ENCODE measurements around the gene C5orf52. TPM values are rescaled to one million over a fixed set of nuclear protein-coding genes. Genes with fewer than 3 reads are reported as not detected.

C5orf52 gene
- polyA plus RNA-seq, 2 of the 4 experiments (the other 2 are of a cell fraction): not detected

DNA sequence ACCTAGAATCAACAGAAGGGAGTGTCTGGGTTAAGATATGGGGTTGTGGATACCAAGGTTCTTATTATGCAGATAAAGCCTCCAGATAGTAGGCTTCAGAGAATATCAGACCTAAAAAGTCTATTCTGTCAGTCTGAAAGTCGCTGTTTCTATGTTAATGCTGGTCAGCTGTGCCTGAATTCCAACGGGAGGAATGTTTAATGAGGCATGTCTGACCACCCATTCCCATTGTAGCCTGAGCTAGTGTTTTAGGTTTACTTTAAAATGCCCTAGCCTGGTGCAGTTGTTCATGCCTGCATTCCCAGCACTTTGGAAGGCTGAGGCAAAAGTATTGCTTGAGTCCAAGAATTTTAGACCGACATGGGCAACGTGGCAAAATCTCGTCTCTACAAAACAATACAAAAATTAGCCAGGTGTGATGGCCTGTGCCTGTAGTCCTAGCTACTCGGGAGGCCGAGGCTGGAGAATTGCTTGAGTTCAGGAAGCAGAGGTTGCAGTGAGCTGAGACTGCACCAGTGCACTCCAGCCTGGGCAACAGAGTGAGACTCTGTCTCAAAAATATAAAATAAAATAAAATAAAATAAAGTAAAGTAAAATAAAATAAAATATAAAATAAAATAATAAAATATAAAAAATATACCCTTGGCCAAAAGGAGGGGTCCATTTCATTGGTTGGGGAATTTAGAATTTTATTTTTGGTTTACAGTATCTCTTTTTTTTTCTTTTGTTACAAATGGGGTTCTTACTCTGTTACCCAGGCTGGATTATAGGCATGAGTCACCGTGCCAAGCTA is 11.3 kb upstream of the C5orf52 start:
- FAIRE-seq (no peak), ATAC-seq (no peak), DNase-seq (ENCODE audit: low read depth in 1 of 2, low spot score in 1 of 2) (no peak)
- H3K4me3 ChIP-seq: no peak overlapping the region
- ChIA-PET CTCF (interaction anchor here (1.6 to 1.7 kb wide), 2 partner anchors 83 to 332 kb away, joined by 4 read pairs; partner anchors contain the start of gene LSM11), POLR2A (no interaction called here)
- WGBS (ENCODE audit: missing lambda C conversion rate): 27% methylated on average over 8 of the region's 8 CpGs
- no peak for TF ChIP-seq RAD21 (conservative IDR thresholded peaks at IDR 0.05 in 1 of 2, IDR thresholded peaks at IDR 0.05 in 1 of 2)
- TF ChIP-seq PHF8 (IDR thresholded peaks at IDR 0.05; ENCODE audit: borderline replicate concordance, low read depth): no peak
- TF ChIP-seq, protein P1, sequence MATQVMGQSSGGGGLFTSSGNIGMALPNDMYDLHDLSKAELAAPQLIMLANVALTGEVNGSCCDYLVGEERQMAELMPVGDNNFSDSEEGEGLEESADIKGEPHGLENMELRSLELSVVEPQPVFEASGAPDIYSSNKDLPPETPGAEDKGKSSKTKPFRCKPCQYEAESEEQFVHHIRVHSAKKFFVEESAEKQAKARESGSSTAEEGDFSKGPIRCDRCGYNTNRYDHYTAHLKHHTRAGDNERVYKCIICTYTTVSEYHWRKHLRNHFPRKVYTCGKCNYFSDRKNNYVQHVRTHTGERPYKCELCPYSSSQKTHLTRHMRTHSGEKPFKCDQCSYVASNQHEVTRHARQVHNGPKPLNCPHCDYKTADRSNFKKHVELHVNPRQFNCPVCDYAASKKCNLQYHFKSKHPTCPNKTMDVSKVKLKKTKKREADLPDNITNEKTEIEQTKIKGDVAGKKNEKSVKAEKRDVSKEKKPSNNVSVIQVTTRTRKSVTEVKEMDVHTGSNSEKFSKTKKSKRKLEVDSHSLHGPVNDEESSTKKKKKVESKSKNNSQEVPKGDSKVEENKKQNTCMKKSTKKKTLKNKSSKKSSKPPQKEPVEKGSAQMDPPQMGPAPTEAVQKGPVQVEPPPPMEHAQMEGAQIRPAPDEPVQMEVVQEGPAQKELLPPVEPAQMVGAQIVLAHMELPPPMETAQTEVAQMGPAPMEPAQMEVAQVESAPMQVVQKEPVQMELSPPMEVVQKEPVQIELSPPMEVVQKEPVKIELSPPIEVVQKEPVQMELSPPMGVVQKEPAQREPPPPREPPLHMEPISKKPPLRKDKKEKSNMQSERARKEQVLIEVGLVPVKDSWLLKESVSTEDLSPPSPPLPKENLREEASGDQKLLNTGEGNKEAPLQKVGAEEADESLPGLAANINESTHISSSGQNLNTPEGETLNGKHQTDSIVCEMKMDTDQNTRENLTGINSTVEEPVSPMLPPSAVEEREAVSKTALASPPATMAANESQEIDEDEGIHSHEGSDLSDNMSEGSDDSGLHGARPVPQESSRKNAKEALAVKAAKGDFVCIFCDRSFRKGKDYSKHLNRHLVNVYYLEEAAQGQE (IDR thresholded peaks at IDR 0.05): no peak
- no peak for TF ChIP-seq CHD2 (IDR thresholded peaks at IDR 0.05; ENCODE audit: low read length, partially characterized antibody)
- no peak for TF ChIP-seq MYC (IDR thresholded peaks at IDR 0.05; ENCODE audit: borderline replicate concordance, low read length)
- TF ChIP-seq HOXB5 (CRISPR knock-in tag; IDR thresholded peaks at IDR 0.05): no peak
- TF ChIP-seq FOSL2 (IDR thresholded peaks at IDR 0.05): no peak
- TF ChIP-seq FOSL2 (CRISPR knock-in tag; IDR thresholded peaks at IDR 0.05): no peak
- no peak for TF ChIP-seq BHLHE40 (IDR thresholded peaks at IDR 0.05; ENCODE audit: low read depth, low read length)
- H3K4me2 ChIP-seq: no peak overlapping the region
- no peaks in the 10 kb centered on the region for H3K4me1 ChIP-seq
- no peak overlapping the region for H3K27ac ChIP-seq
- peaks cover 5% of the 10 kb centered on the region; the same call in 1 of the 3 replicates for H3K9me3 ChIP-seq

- H3K9me3 ChIP-seq: peaks cover 5% of the 10 kb centered on the region; the same call in 1 of the 3 replicates
- no peak overlapping the region for H3K4me2 ChIP-seq
- no peak overlapping the region for H3K4me3 ChIP-seq
- ChIA-PET CTCF (interaction anchor here (6.0 kb wide), 2 partner anchors 53 to 77 kb away, joined by 56 to 58 read pairs; partner anchors contain the start of gene LSM11), POLR2A (interaction anchor here (0.7 kb wide), 1 partner anchor 70 kb away, joined by 3 read pairs; no protein-coding TSS in a partner anchor)
- peak; percentile 38 to 62 for DNase-seq (ENCODE audit: low read depth in 1 of 2, low spot score in 1 of 2)
- no peak for FAIRE-seq
- H3K27ac ChIP-seq: peak overlapping the region in 1 of 2 experiments; percentile 45; a peak in 2 of 6 replicates
- peaks cover 5% of the 10 kb centered on the region for H3K4me1 ChIP-seq
- TF ChIP-seq RAD21 (conservative IDR thresholded peaks at IDR 0.05 in 1 of 2, IDR thresholded peaks at IDR 0.05 in 1 of 2) (0 out of 5 replicates have a peak, but pooled peaks of 1 of the 2 experiments have one; percentile 10), HES2 (IDR thresholded peaks at IDR 0.05) (no peak), ZNF302 (CRISPR knock-in tag; IDR thresholded peaks at IDR 0.05) (no peak), CEBPB (IDR thresholded peaks at IDR 0.05) (peak; percentile 64 to 78; a peak in 3 of 4 replicates), FOSL2 (IDR thresholded peaks at IDR 0.05) (peak; percentile 39; the same call in 1 of the 2 replicates), FOSL2 (CRISPR knock-in tag; IDR thresholded peaks at IDR 0.05) (peak; percentile 61), JUNB (IDR thresholded peaks at IDR 0.05) (peak; percentile 32; the same call in 1 of the 2 replicates), ZSCAN20 (CRISPR knock-in tag; IDR thresholded peaks at IDR 0.05) (no peak), RCOR1 (IDR thresholded peaks at IDR 0.05; ENCODE audit: low read depth, low read length) (no peak), HOXB5 (CRISPR knock-in tag; IDR thresholded peaks at IDR 0.05) (no peak)
- 6% methylated on average over 2 of the region's 2 CpGs for WGBS (ENCODE audit: missing lambda C conversion rate)
- peak; percentile 66 to 78 for ATAC-seq
Observed at GRCh38 chr5:157665467-157666070, 5.8 kb upstream of the C5orf52 start.

DNA sequence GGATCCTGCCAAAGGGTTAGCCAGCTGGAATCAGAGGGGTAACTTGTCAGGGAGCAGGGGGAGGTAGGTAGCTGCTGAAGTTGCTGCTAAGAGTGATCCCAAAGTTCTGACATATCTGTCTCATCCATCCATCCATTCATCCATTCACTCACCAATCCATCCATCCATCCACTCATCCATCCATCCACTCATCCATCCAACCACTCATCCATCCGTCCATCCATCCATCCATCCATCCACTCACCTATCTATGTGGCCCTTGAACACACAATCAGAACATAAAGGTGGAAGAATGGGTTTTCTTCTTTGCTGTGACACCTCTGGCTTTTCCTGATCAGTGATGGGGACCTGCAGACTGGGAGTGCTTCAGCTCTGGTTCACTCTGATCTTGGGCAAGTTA is 3.0 kb upstream of the C5orf52 start:
- no peak for FAIRE-seq
- 9% methylated on average over 1 of the region's 1 CpG for WGBS (ENCODE audit: missing lambda C conversion rate)
- ATAC-seq: peak in 1 of 2 experiments; percentile 35; a peak in 3 of 6 replicates
- DNase-seq (ENCODE audit: low read depth in 1 of 2, low spot score in 1 of 2): no peak
- ChIA-PET POLR2A (interaction anchor here (1.3 kb wide), 1 partner anchor 63 kb away, joined by 4 read pairs; the partner anchor contains the start of gene THG1L), CTCF (interaction anchor here (0.8 to 6.0 kb wide), 13 partner anchors 50 to 188 kb away, joined by 3 to 58 read pairs (median 3); partner anchors contain the start of genes LSM11 and THG1L)
- Histone ChIP-seq H3K4me2 (no peak overlapping the region), H3K4me1 (peaks cover 9% of the 10 kb centered on the region), H3K4me3 (no peak overlapping the region), H3K27ac (no peak overlapping the region), H3K9me3 (no peaks in the 10 kb centered on the region)
- TF ChIP-seq, protein P2, sequence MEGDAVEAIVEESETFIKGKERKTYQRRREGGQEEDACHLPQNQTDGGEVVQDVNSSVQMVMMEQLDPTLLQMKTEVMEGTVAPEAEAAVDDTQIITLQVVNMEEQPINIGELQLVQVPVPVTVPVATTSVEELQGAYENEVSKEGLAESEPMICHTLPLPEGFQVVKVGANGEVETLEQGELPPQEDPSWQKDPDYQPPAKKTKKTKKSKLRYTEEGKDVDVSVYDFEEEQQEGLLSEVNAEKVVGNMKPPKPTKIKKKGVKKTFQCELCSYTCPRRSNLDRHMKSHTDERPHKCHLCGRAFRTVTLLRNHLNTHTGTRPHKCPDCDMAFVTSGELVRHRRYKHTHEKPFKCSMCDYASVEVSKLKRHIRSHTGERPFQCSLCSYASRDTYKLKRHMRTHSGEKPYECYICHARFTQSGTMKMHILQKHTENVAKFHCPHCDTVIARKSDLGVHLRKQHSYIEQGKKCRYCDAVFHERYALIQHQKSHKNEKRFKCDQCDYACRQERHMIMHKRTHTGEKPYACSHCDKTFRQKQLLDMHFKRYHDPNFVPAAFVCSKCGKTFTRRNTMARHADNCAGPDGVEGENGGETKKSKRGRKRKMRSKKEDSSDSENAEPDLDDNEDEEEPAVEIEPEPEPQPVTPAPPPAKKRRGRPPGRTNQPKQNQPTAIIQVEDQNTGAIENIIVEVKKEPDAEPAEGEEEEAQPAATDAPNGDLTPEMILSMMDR (IDR thresholded peaks at IDR 0.05): no peak
- TF ChIP-seq HDAC2 (IDR thresholded peaks at IDR 0.05): no peak
- TF ChIP-seq ZSCAN20 (CRISPR knock-in tag; IDR thresholded peaks at IDR 0.05): no peak
- no peak for TF ChIP-seq ZNF302 (CRISPR knock-in tag; IDR thresholded peaks at IDR 0.05)
- TF ChIP-seq POLR2AphosphoS2 (conservative IDR thresholded peaks at IDR 0.05; ENCODE audit: low read length): no peak
- no peak for TF ChIP-seq POLR2A (IDR thresholded peaks at IDR 0.05; ENCODE audit: low read length)
- TF ChIP-seq, protein P3, sequence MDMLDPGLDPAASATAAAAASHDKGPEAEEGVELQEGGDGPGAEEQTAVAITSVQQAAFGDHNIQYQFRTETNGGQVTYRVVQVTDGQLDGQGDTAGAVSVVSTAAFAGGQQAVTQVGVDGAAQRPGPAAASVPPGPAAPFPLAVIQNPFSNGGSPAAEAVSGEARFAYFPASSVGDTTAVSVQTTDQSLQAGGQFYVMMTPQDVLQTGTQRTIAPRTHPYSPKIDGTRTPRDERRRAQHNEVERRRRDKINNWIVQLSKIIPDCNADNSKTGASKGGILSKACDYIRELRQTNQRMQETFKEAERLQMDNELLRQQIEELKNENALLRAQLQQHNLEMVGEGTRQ (IDR thresholded peaks at IDR 0.05): no peak
- no peak for TF ChIP-seq FOXS1 (CRISPR knock-in tag; IDR thresholded peaks at IDR 0.05)
- no peak for TF ChIP-seq FOSB (CRISPR knock-in tag; IDR thresholded peaks at IDR 0.05)
- TF ChIP-seq GATA3 (IDR thresholded peaks at IDR 0.05; ENCODE audit: borderline replicate concordance): no peak

Measured in A549 (cell line).